Stimulated activated effector memory CD8-positive, alpha-beta T cell treated with anti-CD3 and anti-CD28 coated beads, Interleukin-12 subunit alpha, Interleukin-12 subunit beta, amount 100 ng/mL, for 72 hours (primary cell): ENCODE results near the gene HDAC9.

Source experiments
- ATAC-seq: fragments of 150-1000 bp; cut with Tn5 transposase; 2 replicates; pipeline ENCODE4 v1.10.0; 2021
- DNase-seq, 2 donors: peaks; one replicate each; pipeline ENCODE4 v3.0.0; 2021 to 2022; ENCODE audit warnings: low spot score in 2 of 2
- H3K27ac Mint-ChIP-seq: one replicate; pipeline ENCODE4 v1.8.0; 2022; ENCODE audit warnings: mild to moderate bottlenecking, mixed read lengths
- H3K36me3 Mint-ChIP-seq: one replicate; pipeline ENCODE4 v1.8.0; 2022; ENCODE audit warnings: mild to moderate bottlenecking, mixed read lengths
- H3K4me1 Mint-ChIP-seq: one replicate; pipeline ENCODE4 v1.8.0; 2022; ENCODE audit warnings: mixed read lengths
- H3K4me3 Mint-ChIP-seq: one replicate; pipeline ENCODE4 v1.8.0; 2022; ENCODE audit warnings: mild to moderate bottlenecking, mixed read lengths
- H3K9me3 Mint-ChIP-seq: one replicate; pipeline ENCODE4 v1.8.0; 2022; ENCODE audit warnings: mixed read lengths

HDAC9 gene

GRCh38 chr7:18756378-18757050, 261.0 kb downstream of the HDAC9 start:
- Mint-ChIP-seq H3K9me3 (no peaks in the 10 kb centered on the region), H3K4me1 (no peaks in the 10 kb centered on the region), H3K27ac (no peak overlapping the region), H3K36me3 (no peaks in the 10 kb centered on the region), H3K4me3 (no peak overlapping the region)
- DNase-seq (no peak), ATAC-seq (no peak)

DNA sequence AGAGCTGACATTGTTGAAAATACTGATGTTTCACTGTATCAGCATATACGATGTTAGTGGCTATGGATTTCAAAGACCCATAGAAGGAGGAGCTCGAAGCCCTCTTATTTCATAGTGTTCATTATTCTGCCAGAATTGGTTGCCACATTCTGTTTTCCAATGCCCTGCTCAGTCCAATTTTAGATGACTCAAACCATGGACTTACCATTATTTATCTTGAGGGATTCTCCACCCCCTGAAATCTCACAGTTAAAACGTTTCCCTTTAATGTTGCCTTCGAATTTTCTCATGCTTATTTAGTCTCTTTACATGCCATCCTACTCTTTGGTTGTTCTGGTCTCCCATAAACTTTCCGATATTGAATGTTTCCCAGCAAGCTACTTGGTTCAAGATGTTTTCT, 264.5 kb downstream of the HDAC9 start:
- H3K36me3 Mint-ChIP-seq, result no peaks in the 10 kb centered on the region
- H3K4me1 Mint-ChIP-seq, result no peaks in the 10 kb centered on the region
- H3K9me3 Mint-ChIP-seq, result no peaks in the 10 kb centered on the region
- ATAC-seq (no peak), DNase-seq (no peak)
- no peak overlapping the region for H3K27ac Mint-ChIP-seq
- H3K4me3 Mint-ChIP-seq, result no peak overlapping the region

- Mint-ChIP-seq H3K36me3 (no peaks in the 10 kb centered on the region), H3K9me3 (no peaks in the 10 kb centered on the region), H3K4me1 (no peaks in the 10 kb centered on the region), H3K4me3 (no peak overlapping the region), H3K27ac (no peak overlapping the region)
- no peak for DNase-seq
- no peak for ATAC-seq
Observed at GRCh38 chr7:18760631-18761445, 265.3 kb downstream of the HDAC9 start.

DNA sequence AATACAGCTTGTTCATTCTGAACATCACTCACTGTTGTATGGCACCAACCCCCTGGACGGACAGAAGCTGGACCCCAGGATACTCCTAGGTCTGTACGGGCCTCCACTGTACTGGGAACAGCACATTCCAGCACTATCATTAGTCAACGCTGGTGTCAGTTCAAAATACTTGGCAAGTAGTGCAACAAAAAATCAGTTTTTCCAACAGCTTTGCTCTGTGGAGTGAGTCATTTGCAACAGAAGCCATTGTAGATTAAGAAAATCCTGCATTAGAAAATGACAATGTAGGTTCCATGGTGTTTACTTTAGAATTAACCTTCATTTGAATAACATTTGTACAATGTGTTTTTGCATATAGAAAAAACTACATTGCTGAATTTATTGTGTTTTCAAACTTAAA, 266.6 kb downstream of the HDAC9 start:
- Mint-ChIP-seq H3K4me1 (no peaks in the 10 kb centered on the region), H3K27ac (no peak overlapping the region), H3K4me3 (no peak overlapping the region), H3K36me3 (no peaks in the 10 kb centered on the region), H3K9me3 (no peaks in the 10 kb centered on the region)
- no peak for ATAC-seq
- no peak for DNase-seq

- ATAC-seq, result no peak
- H3K36me3 Mint-ChIP-seq, result no peaks in the 10 kb centered on the region
- no peak for DNase-seq
- H3K9me3 Mint-ChIP-seq, result no peaks in the 10 kb centered on the region
- H3K27ac Mint-ChIP-seq, result no peak overlapping the region
- H3K4me3 Mint-ChIP-seq, result no peak overlapping the region
- H3K4me1 Mint-ChIP-seq, result no peaks in the 10 kb centered on the region
Observed at GRCh38 chr7:18768256-18768655, 272.7 kb downstream of the HDAC9 start.

- no peaks in the 10 kb centered on the region for H3K9me3 Mint-ChIP-seq
- no peak for DNase-seq
Observed at GRCh38 chr7:18770154-18770811, 274.7 kb downstream of the HDAC9 start.

GRCh38 chr7:18770822-18771221, 275.3 kb downstream of the HDAC9 start:
- Mint-ChIP-seq H3K4me3 (no peak overlapping the region), H3K27ac (no peak overlapping the region), H3K4me1 (no peaks in the 10 kb centered on the region), H3K36me3 (no peaks in the 10 kb centered on the region), H3K9me3 (no peaks in the 10 kb centered on the region)
- DNase-seq (no peak), ATAC-seq (no peak)

More at GRCh38 chr7:18770154-18770811, 274.7 kb downstream of the HDAC9 start:
- Mint-ChIP-seq H3K27ac (no peak overlapping the region), H3K36me3 (no peaks in the 10 kb centered on the region), H3K4me3 (no peak overlapping the region), H3K4me1 (no peaks in the 10 kb centered on the region)
- ATAC-seq, result no peak

GRCh38 chr7:18771834-18772566, 276.5 kb downstream of the HDAC9 start:
- H3K27ac Mint-ChIP-seq, result no peak overlapping the region
- H3K4me1 Mint-ChIP-seq, result no peaks in the 10 kb centered on the region
- H3K4me3 Mint-ChIP-seq, result no peak overlapping the region
- ATAC-seq, result no peak
- DNase-seq, result no peak
- H3K9me3 Mint-ChIP-seq, result no peaks in the 10 kb centered on the region
- no peaks in the 10 kb centered on the region for H3K36me3 Mint-ChIP-seq

GRCh38 chr7:18772567-18772965, 277.0 kb downstream of the HDAC9 start:
- H3K4me1 Mint-ChIP-seq, result no peaks in the 10 kb centered on the region
- ATAC-seq (no peak), DNase-seq (no peak)
- H3K9me3 Mint-ChIP-seq, result no peaks in the 10 kb centered on the region
- no peaks in the 10 kb centered on the region for H3K36me3 Mint-ChIP-seq
- H3K4me3 Mint-ChIP-seq, result no peak overlapping the region
- H3K27ac Mint-ChIP-seq, result no peak overlapping the region

GRCh38 chr7:18777314-18777713, 281.8 kb downstream of the HDAC9 start:
- no peaks in the 10 kb centered on the region for H3K9me3 Mint-ChIP-seq
- DNase-seq, result no peak
- no peaks in the 10 kb centered on the region for H3K36me3 Mint-ChIP-seq
- no peak for ATAC-seq
- no peaks in the 10 kb centered on the region for H3K4me1 Mint-ChIP-seq
- H3K4me3 Mint-ChIP-seq, result no peak overlapping the region
- no peak overlapping the region for H3K27ac Mint-ChIP-seq

DNA sequence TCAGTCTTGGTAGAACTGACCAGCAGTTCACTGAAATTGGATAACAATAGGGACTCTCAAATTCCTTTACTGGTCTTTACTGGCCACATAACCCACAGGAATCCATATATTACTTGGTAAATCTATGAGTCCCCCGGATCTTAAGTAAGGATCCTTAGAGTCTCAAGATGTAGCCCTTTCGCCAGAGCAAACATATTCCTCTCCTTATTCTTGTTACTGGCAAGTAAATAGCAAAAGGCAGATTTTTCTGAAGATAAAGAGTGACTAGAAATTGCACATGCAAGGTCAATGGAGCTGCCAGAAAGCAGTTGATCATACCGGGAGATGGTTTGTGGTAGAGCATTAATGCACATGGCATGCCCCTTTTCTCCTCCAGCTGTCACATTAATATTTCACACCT, 283.0 kb downstream of the HDAC9 start:
- Mint-ChIP-seq H3K4me1 (no peaks in the 10 kb centered on the region), H3K9me3 (no peaks in the 10 kb centered on the region), H3K4me3 (no peak overlapping the region), H3K36me3 (no peaks in the 10 kb centered on the region), H3K27ac (no peak overlapping the region)
- DNase-seq (no peak), ATAC-seq (no peak)

- Mint-ChIP-seq H3K9me3 (peaks cover 3% of the 10 kb centered on the region), H3K36me3 (no peaks in the 10 kb centered on the region), H3K4me3 (no peak overlapping the region), H3K4me1 (no peaks in the 10 kb centered on the region), H3K27ac (no peak overlapping the region)
- ATAC-seq (peak; percentile 31), DNase-seq (no peak)
Observed at GRCh38 chr7:18780266-18780665, 284.7 kb downstream of the HDAC9 start.

DNA sequence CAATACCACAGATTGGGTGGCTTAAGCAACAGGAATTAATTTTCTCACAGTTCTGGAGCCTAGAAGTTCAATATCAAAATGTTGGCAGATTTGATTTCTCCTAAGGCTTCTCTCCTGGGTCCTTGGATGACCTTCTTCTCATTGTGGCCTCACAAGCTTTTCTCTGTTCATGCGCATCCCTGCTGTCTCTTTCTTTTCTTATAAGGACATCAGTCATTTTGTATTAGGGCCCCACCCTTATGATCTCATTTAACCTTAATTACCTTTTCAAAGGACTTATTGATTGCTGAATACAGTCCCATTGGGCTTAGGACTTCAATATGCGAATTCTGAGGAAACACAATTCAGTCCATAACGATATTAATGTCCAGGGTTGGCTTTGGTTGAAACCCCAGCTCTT, 285.4 kb downstream of the HDAC9 start:
- Mint-ChIP-seq H3K27ac (no peak overlapping the region), H3K36me3 (no peaks in the 10 kb centered on the region), H3K4me1 (no peaks in the 10 kb centered on the region), H3K4me3 (no peak overlapping the region), H3K9me3 (peaks cover 3% of the 10 kb centered on the region)
- ATAC-seq (no peak), DNase-seq (no peak)

- Mint-ChIP-seq H3K4me3 (no peak overlapping the region), H3K4me1 (no peaks in the 10 kb centered on the region), H3K36me3 (no peaks in the 10 kb centered on the region), H3K27ac (no peak overlapping the region), H3K9me3 (peaks cover 13% of the 10 kb centered on the region)
- DNase-seq (no peak), ATAC-seq (no peak)
Observed at GRCh38 chr7:18786196-18786727, 290.7 kb downstream of the HDAC9 start.

DNA sequence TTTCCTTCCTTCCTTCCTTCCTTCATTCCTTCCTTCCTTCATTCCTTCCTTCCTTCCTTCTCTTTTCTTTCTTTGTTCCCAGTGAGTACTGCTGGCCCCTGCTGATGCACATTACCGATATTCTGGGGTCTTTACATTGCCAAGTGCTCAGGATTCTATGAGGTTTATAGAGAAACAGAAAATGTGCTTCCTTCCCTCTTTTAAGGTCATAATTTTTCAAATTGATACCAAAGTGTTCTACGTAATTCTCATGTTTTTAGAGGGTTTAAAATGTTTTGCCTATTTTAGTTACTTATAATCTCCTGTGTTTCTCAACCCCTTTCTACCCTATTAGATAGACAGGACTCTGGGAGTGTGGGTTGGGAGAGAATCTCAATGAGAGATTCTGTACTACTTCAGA, 291.2 kb downstream of the HDAC9 start:
- DNase-seq (no peak), ATAC-seq (no peak)
- H3K36me3 Mint-ChIP-seq, result no peaks in the 10 kb centered on the region
- no peak overlapping the region for H3K4me3 Mint-ChIP-seq
- no peaks in the 10 kb centered on the region for H3K4me1 Mint-ChIP-seq
- H3K9me3 Mint-ChIP-seq, result peaks cover 13% of the 10 kb centered on the region
- H3K27ac Mint-ChIP-seq, result peak overlapping the region; percentile 15
